VCaP (cell line): ENCODE data around the gene CES2.

Experiments used
- H3K27ac ChIP-seq: fragments of 450-650 bp; 2 replicates; pipeline ENCODE4 v1.5.1; 2017
- CTCF ChIP-seq: fragments of 450-650 bp; conservative IDR thresholded peaks from 2 replicates; pipeline ENCODE4 v1.5.1; 2017; ENCODE audit warnings: mild to moderate bottlenecking, moderate library complexity

CES2 gene

GRCh38 chr16:66916518-66916917, 18.8 kb upstream of the CES2 start:
- no peak overlapping the region for H3K27ac ChIP-seq
- TF ChIP-seq CTCF, result no peak

GRCh38 chr16:66917741-66918140, 17.6 kb upstream of the CES2 start:
- no peak for TF ChIP-seq CTCF
- H3K27ac ChIP-seq, result no peak overlapping the region

- no peak overlapping the region for H3K27ac ChIP-seq
- TF ChIP-seq CTCF, result no peak
Observed at GRCh38 chr16:66918355-66918754, 17.0 kb upstream of the CES2 start.

- TF ChIP-seq CTCF, result no peak
- no peak within 1 kb of the TSS for H3K27ac ChIP-seq
Observed at GRCh38 chr16:66918803-66919568, 16.3 kb upstream of the CES2 start, which contains the start of gene CDH16. Gene CDH16 (minus strand): TSS chr16:66918885. CDS start chr16:66918065, 820 bp downstream.

- no peak overlapping the region for H3K27ac ChIP-seq
- no peak for TF ChIP-seq CTCF
Observed at GRCh38 chr16:66919569-66920298, 15.6 kb upstream of the CES2 start.

GRCh38 chr16:66920299-66920590, 15.1 kb upstream of the CES2 start:
- TF ChIP-seq CTCF, result no peak
- no peak overlapping the region for H3K27ac ChIP-seq

GRCh38 chr16:66920924-66921680, 14.2 kb upstream of the CES2 start:
- no peak overlapping the region for H3K27ac ChIP-seq
- TF ChIP-seq CTCF, result no peak
